Suprapubic skin (tissue), 4 donors: ENCODE results near the gene UGT3A1.

ENCODE experiments used
- EP300 ChIP-seq: sonication (generic); formaldehyde crosslinking; IDR thresholded peaks from one replicate; pipeline ENCODE4 v1.6.1; 2017; ENCODE audit warnings: antibody characterized with exemption
- POLR2A ChIP-seq, 2 donors: fragments of 450-650 bp; IDR thresholded peaks; one replicate each; pipeline ENCODE4 v1.6.1; 2017; ENCODE audit warnings: antibody characterized with exemption in 2 of 2, mild to moderate bottlenecking in 2 of 2, moderate library complexity in 2 of 2
- POLR2AphosphoS5 ChIP-seq, 3 donors: sonication (generic); formaldehyde crosslinking; IDR thresholded peaks; one replicate each; pipeline ENCODE4 v1.6.1; 2017; ENCODE audit warnings: antibody characterized with exemption in 3 of 3
- TF ChIP-seq, protein P1 (sequence below), 2 donors: fragments of 200-600 bp in 1 of 2; fragments of 450-650 bp in 1 of 2; sonication (generic) in 1 of 2; IDR thresholded peaks; one replicate each; pipeline ENCODE4 v1.5.1; 2016 to 2019; ENCODE audit warnings: antibody characterized with exemption in 2 of 2, mild to moderate bottlenecking in 1 of 2, moderate library complexity in 1 of 2

DNA sequence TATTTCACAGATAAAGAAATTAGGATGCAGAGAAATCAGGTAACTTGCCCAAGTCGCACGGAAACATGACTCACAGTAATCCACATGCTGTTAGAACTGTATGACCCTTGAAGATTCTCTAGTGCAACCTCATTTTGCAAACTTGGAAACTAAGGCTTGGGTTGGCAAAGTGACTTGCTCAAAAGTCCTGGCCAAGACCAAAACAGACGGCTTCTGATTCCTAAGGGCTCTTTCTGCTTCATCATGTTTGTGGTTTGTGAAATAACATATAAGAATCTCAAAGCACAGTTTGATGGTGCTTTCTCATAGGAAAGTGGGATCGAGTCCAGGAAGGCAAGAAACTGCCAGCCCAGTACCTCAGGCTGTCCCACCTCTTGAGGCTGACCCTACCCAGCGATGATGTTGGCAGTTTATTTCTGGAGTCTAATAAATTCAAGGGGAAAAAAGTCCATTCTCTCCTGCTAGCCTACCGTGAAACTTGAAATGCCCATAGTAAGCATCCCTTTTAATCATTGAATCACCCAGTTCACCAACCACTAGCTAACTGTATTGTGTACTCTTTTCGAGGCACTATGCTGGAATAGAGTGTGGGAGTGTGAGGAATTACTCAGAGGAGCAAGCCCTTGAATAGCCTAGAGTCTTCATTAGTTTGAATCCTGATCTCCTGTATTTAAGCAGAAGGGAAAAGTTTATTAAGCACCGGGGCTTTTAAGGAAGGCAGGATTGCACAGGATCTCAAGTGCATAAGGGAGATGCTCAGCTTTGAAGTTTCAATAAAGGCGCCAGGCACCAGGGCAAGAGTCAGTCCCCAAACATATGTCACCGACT is 66.9 kb downstream of the UGT3A1 start:
- TF ChIP-seq POLR2AphosphoS5 (IDR thresholded peaks at IDR 0.05) (no peak), POLR2A (IDR thresholded peaks at IDR 0.05) (no peak), EP300 (no peak)
- TF ChIP-seq, protein P1, sequence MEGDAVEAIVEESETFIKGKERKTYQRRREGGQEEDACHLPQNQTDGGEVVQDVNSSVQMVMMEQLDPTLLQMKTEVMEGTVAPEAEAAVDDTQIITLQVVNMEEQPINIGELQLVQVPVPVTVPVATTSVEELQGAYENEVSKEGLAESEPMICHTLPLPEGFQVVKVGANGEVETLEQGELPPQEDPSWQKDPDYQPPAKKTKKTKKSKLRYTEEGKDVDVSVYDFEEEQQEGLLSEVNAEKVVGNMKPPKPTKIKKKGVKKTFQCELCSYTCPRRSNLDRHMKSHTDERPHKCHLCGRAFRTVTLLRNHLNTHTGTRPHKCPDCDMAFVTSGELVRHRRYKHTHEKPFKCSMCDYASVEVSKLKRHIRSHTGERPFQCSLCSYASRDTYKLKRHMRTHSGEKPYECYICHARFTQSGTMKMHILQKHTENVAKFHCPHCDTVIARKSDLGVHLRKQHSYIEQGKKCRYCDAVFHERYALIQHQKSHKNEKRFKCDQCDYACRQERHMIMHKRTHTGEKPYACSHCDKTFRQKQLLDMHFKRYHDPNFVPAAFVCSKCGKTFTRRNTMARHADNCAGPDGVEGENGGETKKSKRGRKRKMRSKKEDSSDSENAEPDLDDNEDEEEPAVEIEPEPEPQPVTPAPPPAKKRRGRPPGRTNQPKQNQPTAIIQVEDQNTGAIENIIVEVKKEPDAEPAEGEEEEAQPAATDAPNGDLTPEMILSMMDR (IDR thresholded peaks at IDR 0.05) = no peak
